Embryonic facial prominence (tissue), 1 donor: ENCODE data around the gene TFDP1.
A peak's percentile ranks its signal among the peaks of the same experiment; 100 is the strongest.

Experiments
- DNase-seq: peaks from one replicate; pipeline ENCODE4 v3.0.0-alpha.2; 2016; ENCODE audit errors: extremely low spot score

Gene TFDP1

GRCh38 chr13:113584205-113584869 is at the start of gene TFDP1:
TFDP1 (plus strand) TSS chr13:113584753; CDS start chr13:113585838, 1,085 bp downstream.
- peak; percentile 79 for DNase-seq

- no peak for DNase-seq
These were observed 49.2 kb upstream of the TFDP1 start for GRCh38 chr13:113535381-113535781.

GRCh38 chr13:113536461-113537110 is 48.0 kb upstream of the TFDP1 start:
- DNase-seq, result no peak

- DNase-seq, result no peak
These were observed 47.3 kb upstream of the TFDP1 start for GRCh38 chr13:113537205-113537604.

GRCh38 chr13:113537909-113538688 is 46.5 kb upstream of the TFDP1 start:
- DNase-seq, result no peak

GRCh38 chr13:113538689-113539058 is 45.9 kb upstream of the TFDP1 start:
- no peak for DNase-seq

GRCh38 chr13:113539176-113539575 is 45.4 kb upstream of the TFDP1 start:
- DNase-seq, result no peak

- no peak for DNase-seq
These were observed 44.7 kb upstream of the TFDP1 start for GRCh38 chr13:113539822-113540221.

- no peak for DNase-seq
These were observed 44.0 kb upstream of the TFDP1 start for GRCh38 chr13:113540523-113540922.

GRCh38 chr13:113542751-113543424 is 41.7 kb upstream of the TFDP1 start:
- no peak for DNase-seq

GRCh38 chr13:113544071-113544891 is 40.3 kb upstream of the TFDP1 start:
- no peak for DNase-seq

- no peak for DNase-seq
These were observed 39.7 kb upstream of the TFDP1 start for GRCh38 chr13:113544896-113545295.

- DNase-seq, result no peak
These were observed 39.1 kb upstream of the TFDP1 start for GRCh38 chr13:113545455-113545930.

GRCh38 chr13:113545931-113546516 is 38.5 kb upstream of the TFDP1 start:
- DNase-seq, result no peak

- no peak for DNase-seq
These were observed 37.8 kb upstream of the TFDP1 start for GRCh38 chr13:113546571-113547237.

- no peak for DNase-seq
These were observed 37.1 kb upstream of the TFDP1 start for GRCh38 chr13:113547238-113547971.

GRCh38 chr13:113548171-113548641 is 36.3 kb upstream of the TFDP1 start:
- DNase-seq, result no peak

- no peak for DNase-seq
These were observed 35.6 kb upstream of the TFDP1 start for GRCh38 chr13:113548778-113549621.
